GM18498 (cell line): ENCODE data around the gene NSG2.
"Not testable (repeated sequence)": the region's sequence is repeated elsewhere in the genome, so short reads cannot be mapped to it uniquely, and the experiment has no call there.

Source experiments
- ATAC-seq: cut with Tn5 transposase; IDR thresholded peaks from one replicate; pipeline ENCODE4 v1.9.1; 2021; ENCODE audit warnings: mild to moderate bottlenecking, moderate library complexity; ENCODE audit not compliant: unreplicated experiment

NSG2 gene

DNA sequence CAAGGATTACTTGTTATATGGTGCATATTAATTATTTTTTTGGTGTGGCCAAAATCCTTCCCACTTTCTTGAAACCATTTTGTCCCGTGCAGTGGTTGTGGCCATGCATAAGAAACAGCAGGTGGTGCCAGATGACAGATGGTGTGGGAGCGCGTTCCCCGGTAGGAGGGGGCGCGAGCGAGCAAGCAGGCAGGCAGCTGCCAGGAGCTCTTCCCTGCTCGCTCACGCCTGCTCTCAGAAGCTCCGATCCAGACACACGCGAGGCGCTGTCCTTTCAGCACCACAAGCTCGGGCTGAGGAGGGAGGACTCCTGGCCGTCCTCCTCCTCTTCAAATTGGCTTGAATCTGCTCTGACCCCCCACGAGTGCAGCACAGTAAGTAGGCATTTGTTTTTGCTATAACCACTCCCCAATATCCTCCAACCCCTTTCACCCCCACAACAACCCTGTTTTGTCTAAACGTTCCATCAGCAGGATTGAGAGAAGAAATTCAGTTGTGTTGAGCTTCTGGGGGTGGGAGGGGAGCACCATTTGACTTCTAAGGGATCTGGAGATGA lies at the start of gene NSG2:
Gene NSG2 (plus strand): TSS at position 237 of the 556 bp plus-strand sequence. CDS start 1,050 bp downstream, outside the sequence.
- peak; percentile 98 for ATAC-seq

DNA sequence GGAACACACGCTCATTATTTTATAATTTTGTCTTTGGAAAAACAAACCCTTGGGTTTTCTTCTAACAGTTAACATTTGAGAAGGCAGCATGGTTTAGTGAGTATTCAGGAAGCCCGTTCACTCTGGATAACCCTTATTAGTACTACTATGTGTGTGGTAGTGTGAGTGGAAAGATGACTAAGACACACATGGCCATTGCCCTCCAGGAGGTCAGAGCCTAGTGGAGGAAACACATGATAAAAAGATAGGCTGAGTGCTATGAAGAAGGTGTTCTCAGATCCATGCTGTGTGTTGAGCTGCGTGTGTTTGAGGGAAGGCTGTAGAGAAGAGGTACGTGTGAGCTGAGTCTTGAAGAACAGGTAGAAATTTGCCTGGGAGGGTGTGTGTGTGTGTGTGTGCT lies 48.2 kb upstream of the NSG2 start:
- no peak for ATAC-seq

DNA sequence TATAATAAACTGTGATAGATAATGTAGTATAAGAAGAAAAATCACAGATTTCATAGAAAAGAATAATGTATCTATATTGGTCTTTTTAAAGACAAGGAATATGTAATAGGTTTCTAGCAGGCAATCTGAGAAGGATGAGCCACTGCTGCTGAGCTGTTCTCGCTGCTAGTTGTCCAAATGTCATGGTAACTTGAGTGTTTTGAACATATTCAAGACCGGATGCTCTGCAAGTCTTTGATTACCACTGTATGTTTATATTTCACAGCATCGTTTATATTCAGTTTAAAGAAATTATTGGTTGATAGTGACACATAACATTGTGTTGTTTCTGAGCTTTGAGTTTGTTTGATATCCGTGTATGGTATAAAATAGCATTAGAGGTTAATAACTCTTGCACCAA lies 47.0 kb upstream of the NSG2 start:
- no peak for ATAC-seq

DNA sequence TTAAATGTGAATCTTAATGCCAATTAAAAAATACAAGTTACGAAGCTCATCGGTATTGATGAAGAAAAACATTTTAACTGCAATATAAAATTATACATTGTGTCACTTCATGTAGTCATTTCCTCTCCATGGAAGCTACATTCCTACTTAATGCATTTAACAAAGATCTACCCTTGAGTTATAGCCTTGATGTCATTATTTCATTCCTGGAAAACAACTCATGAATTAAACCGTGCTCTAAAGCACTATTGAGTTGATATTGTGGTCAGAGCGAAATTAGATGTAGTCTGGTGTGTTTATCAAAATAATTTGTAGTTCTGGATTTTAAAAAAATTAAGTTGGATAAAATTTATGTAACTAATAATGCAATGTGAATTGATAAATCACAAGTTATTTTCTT lies 45.4 kb upstream of the NSG2 start:
- ATAC-seq: no peak

DNA sequence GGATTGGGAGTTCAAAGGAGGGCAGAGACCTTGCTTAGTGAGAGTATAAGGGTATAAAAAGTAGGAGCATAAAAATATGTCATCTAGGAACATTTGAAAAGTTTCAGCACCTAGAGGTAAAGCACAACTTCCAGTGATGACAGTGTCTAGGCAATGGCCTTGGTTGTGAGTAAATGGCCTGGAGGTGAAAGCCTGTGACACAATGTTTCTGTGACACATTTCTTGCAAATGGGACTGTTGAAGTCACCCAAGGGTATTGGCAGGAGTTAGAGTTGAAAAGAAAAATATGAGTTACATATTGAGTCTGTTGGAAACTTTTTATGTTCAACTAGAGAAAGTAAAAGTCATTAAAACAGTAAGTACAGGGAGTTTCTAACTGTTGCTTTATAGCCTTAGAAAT lies 41.7 kb upstream of the NSG2 start:
- ATAC-seq: no peak

DNA sequence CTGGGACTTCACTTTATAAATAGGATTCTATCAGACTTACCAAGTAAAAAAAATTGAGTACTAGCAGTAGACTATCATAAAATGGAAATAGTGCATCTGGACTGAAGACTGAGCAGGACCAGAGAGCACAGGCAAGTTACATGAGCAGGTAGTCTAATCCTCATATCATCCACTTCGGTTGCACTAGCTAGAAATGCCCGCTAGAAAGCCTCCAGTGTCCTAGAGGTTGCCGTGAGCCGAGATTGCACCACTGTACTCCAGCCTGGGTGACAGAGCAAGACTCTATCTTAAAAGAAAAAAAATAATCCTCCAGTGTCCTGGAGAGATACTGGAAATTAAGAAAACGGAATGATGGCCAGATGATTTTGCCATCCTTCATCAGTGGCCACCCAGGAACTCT lies 36.6 kb upstream of the NSG2 start:
- ATAC-seq: no peak

DNA sequence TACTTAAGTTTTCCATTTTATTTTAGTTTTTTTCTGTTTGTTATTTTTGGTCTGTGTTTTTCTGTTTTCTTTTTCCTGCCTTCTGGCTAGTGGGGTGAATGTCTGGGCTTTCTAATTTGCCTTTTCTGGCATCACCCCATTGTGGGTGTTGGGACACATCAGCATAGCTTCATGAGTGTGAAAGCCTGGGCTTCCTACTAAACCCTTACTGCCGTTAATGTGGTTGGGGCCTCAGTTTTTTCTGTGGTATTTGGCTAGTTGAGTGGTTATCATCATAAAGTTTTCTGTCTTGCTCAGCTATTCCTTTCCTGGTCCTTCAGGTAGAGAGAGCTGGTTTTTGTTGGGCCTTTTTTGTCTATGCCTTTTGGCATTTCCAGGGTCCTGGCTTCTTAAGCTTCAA lies 35.1 kb upstream of the NSG2 start:
- no peak for ATAC-seq

DNA sequence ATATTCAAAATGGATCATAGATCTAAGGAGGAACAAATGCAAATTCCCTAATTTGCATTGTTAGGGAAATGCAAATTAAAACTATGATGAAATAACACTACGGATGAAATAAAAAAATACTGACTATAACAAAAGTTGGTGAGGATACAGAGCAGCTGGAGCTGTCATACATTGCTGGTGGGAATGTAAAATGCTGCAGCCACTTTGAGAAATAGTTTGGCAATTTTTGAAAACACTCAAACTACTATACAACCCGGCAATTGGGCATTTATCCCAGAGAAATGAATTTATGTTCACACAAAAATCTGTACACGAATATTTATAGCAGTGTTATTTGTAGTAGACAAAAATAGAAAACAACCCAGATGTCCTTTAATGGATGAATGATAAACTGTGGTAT lies 34.1 kb upstream of the NSG2 start:
- ATAC-seq: no peak

DNA sequence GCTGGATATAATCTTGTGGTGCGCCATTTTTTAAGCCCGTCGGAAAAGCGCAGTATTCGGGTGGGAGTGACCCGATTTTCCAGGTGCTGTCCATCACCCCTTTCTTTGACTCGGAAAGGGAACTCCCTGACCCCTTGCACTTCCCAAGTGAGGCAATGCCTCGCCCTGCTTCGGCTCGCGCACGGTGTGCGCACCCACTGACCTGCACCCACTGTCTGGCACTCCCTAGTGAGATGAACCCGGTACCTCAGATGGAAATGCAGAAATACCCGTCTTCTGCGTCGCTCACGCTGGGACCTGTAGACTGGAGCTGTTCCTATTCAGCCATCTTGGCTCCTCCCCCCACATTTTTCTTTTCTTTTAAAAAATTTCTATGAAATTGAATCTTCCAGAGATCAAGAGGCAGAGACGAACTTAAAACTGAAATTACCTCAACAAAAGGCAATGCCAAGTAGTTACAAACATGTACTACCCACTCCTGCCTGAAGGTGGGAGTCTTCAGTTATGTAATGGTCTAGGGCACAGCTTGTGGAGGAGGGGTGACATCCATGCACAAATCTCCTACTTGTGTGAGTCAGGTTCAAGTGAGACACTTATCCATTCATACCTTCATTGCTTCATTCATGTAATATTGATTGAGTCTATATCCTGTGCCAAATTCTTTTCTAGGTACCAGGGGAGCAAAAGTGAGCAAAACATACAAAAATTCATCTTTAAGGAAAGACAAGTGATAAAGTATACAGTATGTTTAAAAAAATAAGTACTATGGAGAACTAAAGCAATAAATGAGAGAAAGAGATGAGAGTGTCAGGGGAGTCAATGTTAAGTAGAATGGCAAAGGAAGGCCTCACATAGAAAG lies 25.2 kb upstream of the NSG2 start:
- ATAC-seq: not testable (repeated sequence)

DNA sequence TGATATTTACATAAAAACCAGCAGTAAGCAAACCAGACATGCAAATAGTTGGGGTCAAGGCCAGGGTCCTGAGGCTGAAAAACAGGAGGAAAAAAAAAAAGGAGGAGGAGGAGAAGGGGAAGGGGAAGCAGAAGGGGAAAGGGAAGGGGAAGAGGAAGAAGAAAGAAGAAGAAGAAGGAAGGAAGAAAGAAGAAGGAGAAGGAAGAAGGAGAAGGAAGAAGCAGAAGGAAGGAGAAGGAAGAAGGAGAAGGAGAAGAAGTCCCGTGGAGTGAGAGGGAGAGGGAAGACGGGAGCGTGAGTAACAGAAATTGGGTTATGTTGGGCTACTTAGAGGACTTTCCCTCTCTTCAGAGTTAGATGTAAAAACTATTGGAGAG lies 24.6 kb upstream of the NSG2 start:
- ATAC-seq: no peak

DNA sequence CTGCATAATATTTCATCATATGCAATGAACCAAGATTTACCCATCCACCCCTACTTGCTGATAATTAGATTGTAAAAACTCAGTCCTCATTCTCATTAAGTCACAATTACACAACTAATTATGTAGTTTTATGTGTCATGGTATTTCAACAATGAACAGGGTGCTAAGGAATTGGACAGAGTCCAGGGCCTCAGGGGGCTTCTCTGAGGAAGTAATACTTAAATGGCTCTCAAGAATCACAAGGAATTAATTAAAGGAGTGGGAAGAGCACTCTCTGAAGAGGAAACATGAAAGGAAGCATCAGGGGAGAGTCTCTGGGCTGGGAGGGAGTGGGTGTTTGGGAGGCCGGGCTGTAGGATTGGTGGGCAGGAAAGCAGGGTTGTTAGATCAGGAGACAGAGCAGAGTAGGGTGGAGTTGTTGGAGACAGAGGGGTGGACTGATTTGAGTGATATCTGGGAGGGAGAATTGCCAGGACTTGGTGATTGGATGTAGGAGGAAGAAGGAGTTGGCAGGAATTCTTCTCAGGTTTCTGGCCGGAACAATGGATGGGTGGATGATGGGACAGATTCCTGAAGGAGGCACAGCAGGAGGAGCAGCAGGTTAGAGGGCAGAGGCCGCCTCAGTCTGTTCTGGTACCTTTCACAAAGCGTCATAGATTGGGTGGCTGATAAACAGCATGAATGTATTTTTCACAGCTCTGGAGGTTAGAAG lies 23.0 kb upstream of the NSG2 start:
- no peak for ATAC-seq

DNA sequence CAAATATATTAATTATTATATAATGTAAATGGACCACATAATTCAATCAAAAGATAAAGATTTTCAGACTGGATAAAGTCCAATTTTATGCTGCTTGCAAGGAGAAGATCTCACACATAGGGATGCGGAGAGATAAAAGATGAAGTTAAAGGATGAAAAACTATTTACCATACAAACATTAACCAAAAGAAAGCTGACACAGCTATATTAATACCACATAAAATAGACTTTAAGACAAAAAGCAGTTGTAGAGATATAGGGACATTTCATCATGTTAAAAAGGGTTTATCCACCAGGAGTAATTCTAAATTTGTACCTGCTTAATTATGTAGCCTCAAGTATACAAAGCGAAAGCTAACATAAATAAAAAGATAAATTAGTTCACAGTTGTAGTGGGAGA lies 15.2 kb upstream of the NSG2 start:
- ATAC-seq: no peak

DNA sequence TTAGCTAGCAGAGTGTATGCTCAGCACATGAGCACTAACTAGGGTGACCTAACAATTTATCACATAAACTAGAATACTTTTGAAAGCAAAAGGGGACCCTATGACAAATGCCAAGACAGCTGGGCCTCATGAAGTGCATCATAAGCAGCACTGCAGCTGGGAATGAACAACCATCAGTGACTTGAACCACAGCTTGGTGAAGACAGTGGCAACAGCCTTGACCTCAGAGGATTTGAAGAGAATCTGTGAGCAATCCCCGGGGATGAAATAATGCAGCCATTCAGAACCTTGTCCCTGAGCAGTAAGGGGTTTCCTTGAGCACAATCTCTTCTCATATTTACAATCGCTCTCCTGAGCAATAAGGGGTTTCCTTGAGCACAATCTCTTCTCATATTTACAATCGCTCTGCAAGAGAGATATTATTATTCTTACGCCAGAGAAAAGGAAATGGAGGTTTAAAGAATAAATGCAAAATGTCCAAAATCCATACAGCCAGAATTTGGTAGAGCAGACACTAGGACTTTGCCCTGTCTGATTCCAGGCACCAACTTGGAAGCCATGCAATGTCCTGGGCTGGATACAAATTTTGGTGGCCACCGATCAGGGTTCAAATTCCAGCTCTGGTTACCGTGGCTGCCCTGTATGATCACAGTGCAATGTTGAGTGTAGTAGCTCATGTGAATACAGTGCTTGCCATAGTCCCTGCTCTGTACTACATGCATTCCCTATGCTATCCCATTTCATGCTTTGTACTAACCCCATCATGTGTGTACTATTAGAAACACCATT lies 846 bp upstream of the NSG2 start:
- ATAC-seq: no peak

DNA sequence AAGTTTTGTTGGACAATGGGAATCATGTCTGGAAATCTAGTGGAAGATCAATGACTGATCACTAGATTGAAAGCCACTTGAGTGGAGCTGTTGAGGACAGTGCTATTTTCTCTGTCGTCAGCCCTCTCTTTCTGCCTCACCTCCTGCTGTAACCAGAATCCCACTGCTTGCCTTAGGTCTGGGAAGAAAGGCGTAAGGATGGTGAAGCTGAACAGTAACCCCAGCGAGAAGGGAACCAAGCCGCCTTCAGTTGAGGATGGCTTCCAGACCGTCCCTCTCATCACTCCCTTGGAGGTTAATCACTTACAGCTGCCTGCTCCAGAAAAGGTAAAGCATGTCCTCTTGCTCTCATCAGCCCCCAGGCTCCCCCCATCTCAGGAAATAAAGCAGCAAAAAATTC lies 1.1 kb downstream of the NSG2 start:
- ATAC-seq: no peak

DNA sequence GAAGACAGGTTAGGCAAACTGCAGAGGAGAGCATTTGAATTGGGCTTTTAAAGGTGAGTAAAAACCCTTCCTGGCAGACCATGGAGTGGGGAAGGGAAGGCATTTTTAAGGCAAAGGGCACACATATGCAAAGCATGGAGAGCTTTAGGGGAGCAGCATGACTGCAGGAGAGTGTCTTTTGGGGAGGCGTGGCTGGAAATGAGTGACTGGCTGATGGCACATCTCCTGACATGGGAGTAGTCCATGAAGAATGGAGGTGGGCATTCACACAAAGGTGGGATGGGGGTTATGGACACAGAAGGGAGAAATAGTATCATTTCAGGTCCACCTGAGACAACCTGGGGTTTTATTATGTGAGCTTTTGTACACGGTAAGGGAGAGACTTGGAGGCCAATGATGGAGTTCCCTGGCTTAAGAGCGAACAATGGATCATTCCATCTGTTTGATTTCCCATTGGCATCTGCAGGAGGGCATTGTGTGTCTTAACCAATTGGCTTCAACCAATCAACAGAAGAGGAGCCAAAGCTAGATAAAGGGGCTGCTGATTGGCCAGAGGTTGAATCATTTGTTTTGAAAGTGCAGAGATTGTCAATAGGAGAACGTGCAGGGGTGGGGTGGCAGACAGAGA lies 2.1 kb downstream of the NSG2 start:
- no peak for ATAC-seq

DNA sequence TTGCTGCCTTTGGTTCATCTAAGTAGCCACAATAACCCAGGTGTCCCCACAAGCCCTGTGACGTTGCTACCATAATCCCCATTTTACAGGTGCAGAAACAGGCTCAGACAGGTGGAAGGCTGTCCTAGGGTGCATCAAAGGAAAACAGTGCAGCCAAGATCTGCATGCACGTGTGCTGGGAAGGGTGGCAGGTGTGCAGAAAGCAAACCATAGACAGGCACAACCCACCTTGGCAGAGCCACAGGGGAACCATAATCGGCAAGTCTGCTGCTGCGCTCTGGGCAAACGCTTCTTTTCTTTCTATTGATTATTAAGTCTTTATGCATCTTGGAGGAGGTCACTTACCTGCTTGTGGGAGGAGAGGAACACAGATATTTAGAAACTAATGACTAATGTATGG lies 7.1 kb downstream of the NSG2 start:
- ATAC-seq: no peak

DNA sequence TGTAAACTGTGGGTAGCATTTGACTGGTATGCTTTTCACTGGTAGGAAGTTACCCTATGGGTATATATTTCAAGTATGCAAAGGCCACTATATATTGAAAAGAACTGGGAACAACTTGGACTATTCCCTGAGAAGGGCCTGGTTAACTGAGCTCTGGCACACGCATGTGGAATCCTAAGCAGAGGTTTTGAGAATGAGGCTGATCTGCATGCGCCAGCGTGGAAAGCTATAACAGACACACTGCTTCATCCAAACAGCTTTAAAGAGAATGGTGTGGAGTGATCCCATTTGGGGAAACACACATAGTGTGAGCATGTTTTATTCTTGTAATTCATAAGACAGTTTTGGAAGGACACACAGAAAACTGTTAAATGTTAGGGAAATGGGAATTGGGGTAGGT lies 8.4 kb downstream of the NSG2 start:
- no peak for ATAC-seq

DNA sequence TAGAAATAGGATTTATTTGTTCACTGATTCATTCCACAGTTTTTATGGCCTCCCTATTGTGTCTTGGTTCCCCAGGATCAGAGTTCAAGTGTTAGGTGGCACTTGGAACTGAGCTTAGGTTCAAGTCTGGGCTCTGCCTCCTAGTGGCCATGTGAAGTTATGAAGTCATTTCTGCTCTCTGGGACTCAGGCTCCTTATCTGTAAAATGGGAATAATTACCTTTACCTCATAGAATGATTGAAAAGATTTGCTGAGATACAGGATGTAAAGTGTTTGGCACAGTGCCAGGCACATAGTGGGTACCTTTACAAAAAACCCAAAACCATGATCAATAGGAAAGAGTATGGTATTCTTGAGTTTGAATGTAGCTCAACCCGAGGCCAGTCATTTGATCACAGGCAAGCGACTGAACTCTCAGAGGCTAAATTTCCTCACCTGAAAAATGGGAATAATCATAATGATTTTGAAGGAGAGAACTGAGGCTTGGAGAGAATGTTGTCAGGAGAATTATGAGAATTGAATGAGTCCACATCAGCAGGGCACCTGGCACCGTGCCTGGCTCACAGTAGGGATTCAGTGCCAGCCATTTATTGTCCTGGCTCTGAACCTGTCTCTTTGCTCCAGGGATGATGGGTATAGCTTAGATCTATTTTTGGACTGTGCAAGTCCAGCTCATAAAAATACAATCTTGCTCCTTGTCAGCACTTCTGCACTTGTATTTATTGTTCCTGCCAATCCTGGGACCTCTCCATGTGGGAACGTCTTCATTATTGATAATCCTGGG lies 10.8 kb downstream of the NSG2 start:
- no peak for ATAC-seq

DNA sequence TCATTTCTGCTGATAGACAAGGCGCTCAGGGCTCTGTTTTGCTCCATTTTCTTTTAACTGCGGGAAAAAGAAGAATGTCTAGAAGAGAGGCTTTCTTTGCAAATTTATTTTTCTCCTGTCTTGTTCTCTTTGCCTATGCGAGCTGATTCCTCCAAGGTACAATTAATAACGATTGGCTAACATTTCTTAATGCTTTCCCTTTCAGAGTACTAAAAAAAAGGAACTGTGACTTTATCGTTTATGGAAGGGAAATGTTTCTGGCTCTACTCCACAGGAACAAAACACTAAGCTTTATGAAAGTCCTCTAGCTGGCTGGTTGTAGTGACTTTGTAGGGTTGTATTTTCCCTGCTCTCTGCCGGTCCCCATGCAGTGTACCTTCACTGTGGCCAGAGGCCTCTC lies 11.7 kb downstream of the NSG2 start:
- ATAC-seq: no peak
